Pulmonary artery endothelial cell (primary cell): ENCODE data around the gene S100A7A. TPM values are rescaled to one million over a fixed set of nuclear protein-coding genes. Genes with fewer than 3 reads are reported as not detected.
"Not testable (repeated sequence)": the region's sequence is repeated elsewhere in the genome, so short reads cannot be mapped to it uniquely, and the experiment has no call there.

ENCODE experiments used
- DNase-seq: peaks from one replicate; pipeline ENCODE4 v3.0.0-alpha.2; 2011; ENCODE audit warnings: low read depth, low spot score
- total RNA-seq: library from RNA; depleted of rRNA; stranded (reverse); fragments of >200 nt; gene quantifications from 2 replicates; pipeline ENCODE4 v1.2.3, GENCODE V29; 2014

Gene S100A7A
- total RNA-seq, 1 donor from 2014 or later = not detected

GRCh38 chr1:153459655-153460054 lies 43.3 kb downstream of the S100A7A start:
- no peak for DNase-seq

GRCh38 chr1:153460551-153460950 lies 44.2 kb downstream of the S100A7A start, which contains the start of gene S100A7:
TSS of gene S100A7 (minus strand) at chr1:153460651. CDS start at chr1:153459013, 1,638 bp downstream.
- DNase-seq = no peak

GRCh38 chr1:153462741-153463140 lies 46.4 kb downstream of the S100A7A start:
- not testable (repeated sequence) for DNase-seq

GRCh38 chr1:153465811-153466636 lies 49.7 kb downstream of the S100A7A start:
- DNase-seq = no peak

- no peak for DNase-seq
Observed at GRCh38 chr1:153466908-153467307, 50.6 kb downstream of the S100A7A start.

- DNase-seq = no peak
Observed at GRCh38 chr1:153470707-153471106, 54.4 kb downstream of the S100A7A start.

Other genes starting within 250 kb of the S100A7A start
- gene LELP1, start 213.1 kb upstream of the S100A7A start, total RNA-seq = not detected in 2 replicates
- gene PRR9, start 198.9 kb upstream of the S100A7A start, total RNA-seq = not detected in 2 replicates
- not detected in 2 replicates for gene LORICRIN, start 156.8 kb upstream of the S100A7A start, total RNA-seq
- not detected in 2 replicates for gene PGLYRP3, start 103.6 kb upstream of the S100A7A start, total RNA-seq
- gene PGLYRP4, start 67.7 kb upstream of the S100A7A start, total RNA-seq = not detected in 2 replicates
- gene S100A9, start 58.7 kb upstream of the S100A7A start, total RNA-seq = 0.13 and 0.95 TPM in 2 replicates
- not detected in 2 replicates for gene S100A12, start 40.9 kb upstream of the S100A7A start, total RNA-seq
- gene S100A8, start 25.4 kb upstream of the S100A7A start, total RNA-seq = not detected in 2 replicates
- not detected in 2 replicates for gene S100A7, start 44.1 kb downstream of the S100A7A start, total RNA-seq
- 527 and 1,896 TPM in 2 replicates for gene S100A6, start 119.5 kb downstream of the S100A7A start, total RNA-seq
- not detected in 2 replicates for gene S100A5, start 124.4 kb downstream of the S100A7A start, total RNA-seq
- 0.60 and 0.66 TPM in 2 replicates for gene S100A4, start 129.3 kb downstream of the S100A7A start, total RNA-seq
- 0.66 and 0.85 TPM in 2 replicates for gene S100A3, start 132.7 kb downstream of the S100A7A start, total RNA-seq
- gene S100A2, start 149.3 kb downstream of the S100A7A start, total RNA-seq = 1.6 and 2.2 TPM in 2 replicates
- gene S100A16, start 196.6 kb downstream of the S100A7A start, total RNA-seq = 689 and 738 TPM in 2 replicates
- 0.14 and 0.20 TPM in 2 replicates for gene S100A14, start 199.8 kb downstream of the S100A7A start, total RNA-seq
- 62.6 and 153 TPM in 2 replicates for gene S100A13, start 211.0 kb downstream of the S100A7A start, total RNA-seq
- gene S100A1, start 211.9 kb downstream of the S100A7A start, total RNA-seq = not detected in 2 replicates
- gene CHTOP, start 217.5 kb downstream of the S100A7A start, total RNA-seq = 27.6 and 42.4 TPM in 2 replicates
- 60.6 and 61.7 TPM in 2 replicates for gene SNAPIN, start 242.2 kb downstream of the S100A7A start, total RNA-seq